ENCODE data around the gene GPS1. TPM values are rescaled to one million over a fixed set of nuclear protein-coding genes. Genes with fewer than 3 reads are reported as not detected.

The GPS1 gene
- total and polyA plus RNA-seq, 2 donors (not counting 1 experiment from before 2014, with no cell fraction given), result 80.5 to 124 TPM

GRCh38 chr17:82029391-82029790, 22.3 kb upstream of the GPS1 start:
- H3K79me2 ChIP-seq (ENCODE audit: control insufficient read depth, insufficient read depth, low read length), result peaks cover 6% of the 10 kb centered on the region
- over 99% methylated on average over 16 of the region's 16 CpGs for WGBS (ENCODE audit: insufficient coverage)
- no peaks in the 10 kb centered on the region for H3K27me3 Mint-ChIP-seq
- DNase-seq (no peak), ATAC-seq (ENCODE audit: low read depth) (no peak)
- no peaks in the 10 kb centered on the region for H3K36me3 ChIP-seq (replicated peaks in 1 of 2; ENCODE audit: control extremely low read depth in 1 of 2, control insufficient read depth in 1 of 2, extremely low read depth in 1 of 2, insufficient read depth in 2 of 2, low read length in 1 of 2)
- peaks cover 11% of the 10 kb centered on the region for H3K4me1 Mint-ChIP-seq
- H3K27ac Mint-ChIP-seq, result no peak overlapping the region
- H3K4me1 ChIP-seq (ENCODE audit: control insufficient read depth in 2 of 2, insufficient read depth in 2 of 2, low read length in 2 of 2), result peaks cover 16 to 21% of the 10 kb centered on the region in 2 donors
- H3K4me2 ChIP-seq (replicated peaks; ENCODE audit: low read depth, low read length, poor library complexity, severe bottlenecking), result peak overlapping the region; percentile 97
- peaks cover 0 to 41% (median 3%) of the 10 kb centered on the region in 4 experiments for H3K27me3 ChIP-seq (replicated peaks in 1 of 4; ENCODE audit: control extremely low read depth in 1 of 4, control insufficient read depth in 3 of 4, insufficient read depth in 4 of 4, low read length in 3 of 4)
- TF ChIP-seq CTCF (IDR thresholded peaks at IDR 0.05) (no peak), EZH2 (IDR thresholded peaks at IDR 0.05; ENCODE audit: borderline replicate concordance, insufficient read depth, low read depth, low read length, poor library complexity, severe bottlenecking) (no peak)
- ChIA-PET CTCF (interaction anchor here (0.6 to 3.0 kb wide), 5 partner anchors 8 to 130 kb away, joined by 3 to 41 read pairs (median 3); partner anchors contain the start of gene DCXR), POLR2A (no interaction called here)
- no peak overlapping the region for H2AFZ ChIP-seq (ENCODE audit: insufficient read depth, low read depth, low read length, poor library complexity, severe bottlenecking)
- H3K27ac ChIP-seq (ENCODE audit: low read length in 2 of 2), result no peak overlapping the region
- H3K9ac ChIP-seq (ENCODE audit: low read length), result no peak overlapping the region
- H4K20me1 ChIP-seq (ENCODE audit: control insufficient read depth, insufficient read depth, low read length, poor library complexity, severe bottlenecking), result peaks cover 34% of the 10 kb centered on the region
- no peaks in the 10 kb centered on the region for H3K9me3 Mint-ChIP-seq (ENCODE audit: insufficient read depth)
- H3K9me3 ChIP-seq (ENCODE audit: control extremely low read depth in 1 of 3, control insufficient read depth in 2 of 3, insufficient read depth in 1 of 3, low read length in 2 of 3), result peaks cover 0 to 10% (median 0%) of the 10 kb centered on the region in 3 donors
- H3K4me3 Mint-ChIP-seq, result peak overlapping the region; percentile 62
- intact Hi-C loops (cut with micrococcal nuclease), result no loop called here
- no peak overlapping the region for H3K4me3 ChIP-seq (ENCODE audit: control extremely low read depth in 1 of 5, extremely low read depth in 1 of 5, insufficient read depth in 1 of 5, low read depth in 2 of 5, low read length in 4 of 5)

GRCh38 chr17:82029990-82030469, 21.7 kb upstream of the GPS1 start:
- Mint-ChIP-seq H3K4me3 (peak overlapping the region; percentile 89), H3K27me3 (no peaks in the 10 kb centered on the region), H3K27ac (no peak overlapping the region), H3K4me1 (peaks cover 11% of the 10 kb centered on the region), H3K9me3 (ENCODE audit: insufficient read depth) (no peaks in the 10 kb centered on the region)
- Histone ChIP-seq H3K27me3 (replicated peaks in 1 of 4; ENCODE audit: control extremely low read depth in 1 of 4, control insufficient read depth in 3 of 4, insufficient read depth in 4 of 4, low read length in 3 of 4) (peaks cover 0 to 39% (median 3%) of the 10 kb centered on the region in 4 experiments), H3K36me3 (replicated peaks in 1 of 2; ENCODE audit: control extremely low read depth in 1 of 2, control insufficient read depth in 1 of 2, extremely low read depth in 1 of 2, insufficient read depth in 2 of 2, low read length in 1 of 2) (no peaks in the 10 kb centered on the region), H3K4me1 (ENCODE audit: control insufficient read depth in 2 of 2, insufficient read depth in 2 of 2, low read length in 2 of 2) (peaks cover 16 to 21% of the 10 kb centered on the region in 2 donors), H3K4me3 (ENCODE audit: control extremely low read depth in 1 of 5, extremely low read depth in 1 of 5, insufficient read depth in 1 of 5, low read depth in 2 of 5, low read length in 4 of 5) (peak overlapping the region in 3 of 5 experiments; percentile 45 to 59 (median 54)), H3K4me2 (replicated peaks; ENCODE audit: low read depth, low read length, poor library complexity, severe bottlenecking) (peak overlapping the region; percentile 97), H2AFZ (ENCODE audit: insufficient read depth, low read depth, low read length, poor library complexity, severe bottlenecking) (peak overlapping the region; percentile 72), H4K20me1 (ENCODE audit: control insufficient read depth, insufficient read depth, low read length, poor library complexity, severe bottlenecking) (peaks cover 38% of the 10 kb centered on the region), H3K9ac (ENCODE audit: low read length) (peak overlapping the region; percentile 59), H3K27ac (ENCODE audit: low read length in 2 of 2) (no peak overlapping the region), H3K79me2 (ENCODE audit: control insufficient read depth, insufficient read depth, low read length) (peaks cover under 1% of the 10 kb centered on the region), H3K9me3 (ENCODE audit: control extremely low read depth in 1 of 3, control insufficient read depth in 2 of 3, insufficient read depth in 1 of 3, low read length in 2 of 3) (peaks cover 0 to 10% (median 0%) of the 10 kb centered on the region in 3 donors)
- no peak for ATAC-seq (ENCODE audit: low read depth)
- ChIA-PET CTCF (interaction anchor here (0.6 to 3.0 kb wide), 13 partner anchors 9 to 206 kb away, joined by 3 to 41 read pairs (median 3); no protein-coding TSS in a partner anchor), POLR2A (no interaction called here)
- TF ChIP-seq EZH2 (IDR thresholded peaks at IDR 0.05; ENCODE audit: borderline replicate concordance, insufficient read depth, low read depth, low read length, poor library complexity, severe bottlenecking) (no peak), CTCF (IDR thresholded peaks at IDR 0.05) (no peak)
- intact Hi-C loops (cut with micrococcal nuclease), result loop anchor here (1.0 to 10.0 kb wide), 2 partner anchors 77 to 525 kb away; no protein-coding TSS in a partner anchor
- 76% methylated on average over 31 of the region's 31 CpGs for WGBS (ENCODE audit: insufficient coverage)
- no peak for DNase-seq
